OCI-LY1 (cell line): ENCODE data around the gene SLC40A1.

Source experiments
- H2AFZ ChIP-seq: fragments of 200-600 bp; sonication (generic), shearing (Covaris generic); 2 replicates; pipeline ENCODE4 v1.6.0; 2014; ENCODE audit warnings: antibody characterized with exemption, mild to moderate bottlenecking, low read length
- H3F3A ChIP-seq: fragments of 200-600 bp; sonication (generic), shearing (Covaris generic); 2 replicates; pipeline ENCODE4 v1.6.0; 2014; ENCODE audit warnings: mild to moderate bottlenecking, antibody characterized with exemption, low read length, moderate library complexity; ENCODE audit not compliant: insufficient read depth
- H3K27ac ChIP-seq: fragments of 200-600 bp; sonication (generic); 2 replicates; pipeline ENCODE4 v1.5.1; 2014; ENCODE audit warnings: low read length, mixed run types, mild to moderate bottlenecking, low read depth; ENCODE audit not compliant: poor library complexity, severe bottlenecking
- H3K27me3 ChIP-seq: fragments of 200-600 bp; sonication (generic); 2 replicates; pipeline ENCODE4 v1.6.0; 2014; ENCODE audit warnings: antibody characterized with exemption, mild to moderate bottlenecking, low read length, moderate library complexity; ENCODE audit not compliant: insufficient read depth
- H3K36me3 ChIP-seq: fragments of 200-600 bp; sonication (generic); 2 replicates; pipeline ENCODE4 v1.6.1; 2014; ENCODE audit warnings: mild to moderate bottlenecking, antibody characterized with exemption, low read length, moderate library complexity, mixed read lengths; ENCODE audit not compliant: insufficient read depth
- H3K4me1 ChIP-seq: fragments of 200-600 bp; sonication (generic); 2 replicates; pipeline ENCODE4 v1.5.1; 2014; ENCODE audit warnings: mild to moderate bottlenecking, low read length, moderate library complexity; ENCODE audit not compliant: insufficient read depth, severe bottlenecking
- H3K4me2 ChIP-seq: fragments of 200-600 bp; sonication (generic), shearing (Covaris generic); 2 replicates; pipeline ENCODE4 v1.6.1; 2014; ENCODE audit warnings: low read length
- H3K4me3 ChIP-seq: fragments of 200-600 bp; sonication (generic); 2 replicates; pipeline ENCODE4 v1.5.1; 2014; ENCODE audit warnings: low read length, low read depth, mild to moderate bottlenecking, mixed read lengths; ENCODE audit not compliant: poor library complexity, severe bottlenecking
- H3K79me2 ChIP-seq: fragments of 200-600 bp; shearing (Covaris generic); 2 replicates; pipeline ENCODE4 v1.6.1; 2016; ENCODE audit warnings: mixed run types, low read length, mixed read lengths; ENCODE audit not compliant: insufficient read depth
- H3K9ac ChIP-seq: fragments of 200-600 bp; sonication (generic), shearing (Covaris generic); 2 replicates; pipeline ENCODE4 v1.6.1; 2014; ENCODE audit warnings: mild to moderate bottlenecking, low read length, mixed read lengths
- H3K9me2 ChIP-seq: fragments of 200-600 bp; sonication (generic), shearing (Covaris generic); 2 replicates; pipeline ENCODE4 v1.6.1; 2014; ENCODE audit warnings: low read depth, mild to moderate bottlenecking, low read length, mixed read lengths
- H3K9me3 ChIP-seq: fragments of 200-600 bp; shearing (Covaris generic); 2 replicates; pipeline ENCODE4 v1.6.1; 2014; ENCODE audit warnings: low read length, mixed read lengths
- H4K20me1 ChIP-seq: fragments of 200-600 bp; sonication (generic), shearing (Covaris generic); 2 replicates; pipeline ENCODE4 v1.6.0; 2016; ENCODE audit warnings: mild to moderate bottlenecking, low read length; ENCODE audit not compliant: insufficient read depth
- EZH2 ChIP-seq: fragments of 200-600 bp; sonication (generic), shearing (Covaris generic); IDR thresholded peaks from 2 replicates; pipeline ENCODE4 v1.8.0; 2017; ENCODE audit warnings: borderline replicate concordance, mixed run types, mild to moderate bottlenecking, antibody characterized with exemption, low read length, moderate library complexity, mixed read lengths
- TF ChIP-seq, protein P1 (sequence below): fragments of 200-600 bp; sonication (generic), shearing (Covaris generic); IDR thresholded peaks from 2 replicates; pipeline ENCODE4 v1.5.1; 2017; ENCODE audit warnings: mild to moderate bottlenecking, antibody characterized with exemption, low read length, moderate library complexity, mixed read lengths

The SLC40A1 gene

DNA sequence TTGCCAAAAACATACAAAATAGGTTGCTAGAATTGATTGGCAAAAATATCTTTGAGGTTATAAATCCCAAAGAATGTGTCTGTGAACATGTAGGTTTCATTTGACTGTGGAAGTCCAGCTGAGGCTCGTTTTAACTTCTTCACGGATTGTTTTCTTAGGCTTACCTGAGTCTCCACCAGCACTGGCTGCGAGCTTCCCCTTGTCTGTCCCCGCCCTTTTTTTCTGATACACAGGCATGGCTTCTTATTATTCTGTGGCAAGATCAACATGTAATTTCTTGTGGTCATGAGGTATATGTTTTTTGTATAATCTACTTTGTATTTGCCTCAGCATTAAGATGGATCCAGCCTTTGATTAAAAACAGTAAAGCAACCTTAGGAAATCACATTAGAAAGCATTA lies 7.2 kb upstream of the SLC40A1 start:
- no peak overlapping the region for H3K9ac ChIP-seq
- H3K9me2 ChIP-seq = no peaks in the 10 kb centered on the region
- TF ChIP-seq EZH2 = no peak
- TF ChIP-seq, protein P1, sequence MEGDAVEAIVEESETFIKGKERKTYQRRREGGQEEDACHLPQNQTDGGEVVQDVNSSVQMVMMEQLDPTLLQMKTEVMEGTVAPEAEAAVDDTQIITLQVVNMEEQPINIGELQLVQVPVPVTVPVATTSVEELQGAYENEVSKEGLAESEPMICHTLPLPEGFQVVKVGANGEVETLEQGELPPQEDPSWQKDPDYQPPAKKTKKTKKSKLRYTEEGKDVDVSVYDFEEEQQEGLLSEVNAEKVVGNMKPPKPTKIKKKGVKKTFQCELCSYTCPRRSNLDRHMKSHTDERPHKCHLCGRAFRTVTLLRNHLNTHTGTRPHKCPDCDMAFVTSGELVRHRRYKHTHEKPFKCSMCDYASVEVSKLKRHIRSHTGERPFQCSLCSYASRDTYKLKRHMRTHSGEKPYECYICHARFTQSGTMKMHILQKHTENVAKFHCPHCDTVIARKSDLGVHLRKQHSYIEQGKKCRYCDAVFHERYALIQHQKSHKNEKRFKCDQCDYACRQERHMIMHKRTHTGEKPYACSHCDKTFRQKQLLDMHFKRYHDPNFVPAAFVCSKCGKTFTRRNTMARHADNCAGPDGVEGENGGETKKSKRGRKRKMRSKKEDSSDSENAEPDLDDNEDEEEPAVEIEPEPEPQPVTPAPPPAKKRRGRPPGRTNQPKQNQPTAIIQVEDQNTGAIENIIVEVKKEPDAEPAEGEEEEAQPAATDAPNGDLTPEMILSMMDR = no peak
- H3K9me3 ChIP-seq = no peaks in the 10 kb centered on the region
- no peaks in the 10 kb centered on the region for H3K27me3 ChIP-seq
- H3K4me2 ChIP-seq = no peak overlapping the region
- no peak overlapping the region for H3K27ac ChIP-seq
- H2AFZ ChIP-seq = no peak overlapping the region
- no peaks in the 10 kb centered on the region for H3K36me3 ChIP-seq
- H3K79me2 ChIP-seq = no peaks in the 10 kb centered on the region
- H4K20me1 ChIP-seq = no peaks in the 10 kb centered on the region
- no peak overlapping the region for H3K4me3 ChIP-seq
- H3F3A ChIP-seq = no peaks in the 10 kb centered on the region
- H3K4me1 ChIP-seq = no peaks in the 10 kb centered on the region

- TF ChIP-seq, protein P1 = no peak
- no peak for TF ChIP-seq EZH2
- Histone ChIP-seq H3K4me1 (no peaks in the 10 kb centered on the region), H3K4me3 (no peak overlapping the region), H3K9me2 (no peaks in the 10 kb centered on the region), H3K27ac (no peak overlapping the region), H3K36me3 (no peaks in the 10 kb centered on the region), H2AFZ (no peak overlapping the region), H3K9ac (no peak overlapping the region), H3K4me2 (no peak overlapping the region), H3F3A (no peaks in the 10 kb centered on the region), H3K9me3 (no peaks in the 10 kb centered on the region), H3K27me3 (no peaks in the 10 kb centered on the region), H4K20me1 (no peaks in the 10 kb centered on the region), H3K79me2 (no peaks in the 10 kb centered on the region)
These were observed 4.7 kb upstream of the SLC40A1 start for GRCh38 chr2:189585226-189585756.

DNA sequence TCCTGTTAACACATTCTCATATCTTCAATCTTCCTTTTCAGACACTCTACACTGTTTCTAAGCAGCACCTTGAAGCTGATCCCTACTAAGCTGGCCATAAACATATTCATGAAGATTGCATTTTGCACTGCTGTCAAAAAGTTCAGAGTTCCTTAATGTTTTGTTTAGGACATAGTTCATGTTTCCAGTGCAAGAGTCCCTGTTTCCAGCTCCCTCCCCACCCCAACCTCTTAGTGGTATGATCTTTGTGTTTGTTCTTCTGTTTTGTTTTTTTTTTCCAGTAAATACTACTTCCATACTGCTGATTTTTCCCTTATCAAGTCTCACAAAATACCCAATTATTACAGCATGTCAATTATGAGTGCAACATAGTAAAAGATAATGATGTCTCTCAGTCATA lies 4.1 kb upstream of the SLC40A1 start:
- TF ChIP-seq, protein P1 = no peak
- no peak overlapping the region for H3K4me2 ChIP-seq

More for the DNA sequence above, 4.1 kb upstream of the SLC40A1 start:
- H3K4me1 ChIP-seq = no peaks in the 10 kb centered on the region
- no peak overlapping the region for H3K4me3 ChIP-seq
- H2AFZ ChIP-seq = no peak overlapping the region
- H3K9ac ChIP-seq = no peak overlapping the region
- no peaks in the 10 kb centered on the region for H3K79me2 ChIP-seq
- no peaks in the 10 kb centered on the region for H3K9me3 ChIP-seq
- H3K9me2 ChIP-seq = no peaks in the 10 kb centered on the region
- H3F3A ChIP-seq = no peaks in the 10 kb centered on the region
- H3K27ac ChIP-seq = no peak overlapping the region
- no peaks in the 10 kb centered on the region for H3K27me3 ChIP-seq
- no peaks in the 10 kb centered on the region for H3K36me3 ChIP-seq
- no peaks in the 10 kb centered on the region for H4K20me1 ChIP-seq
